ENCODE results near the gene CACNA1C.

Gene CACNA1C

GRCh38 chr12:2405039-2405438 lies 352.3 kb downstream of the CACNA1C start:
- no peak overlapping the region for H3K4me3 ChIP-seq (ENCODE audit: low read depth, low read length)
- in situ Hi-C loops (cut with HindIII; ENCODE audit: low sequenced_read_pairs) = no loop called here
- TF ChIP-seq CTCF (IDR thresholded peaks at IDR 0.05; ENCODE audit: low read depth, low read length, missing control alignments) = no peak
- DNase-seq (ENCODE audit: low read depth) = no peak

DNA sequence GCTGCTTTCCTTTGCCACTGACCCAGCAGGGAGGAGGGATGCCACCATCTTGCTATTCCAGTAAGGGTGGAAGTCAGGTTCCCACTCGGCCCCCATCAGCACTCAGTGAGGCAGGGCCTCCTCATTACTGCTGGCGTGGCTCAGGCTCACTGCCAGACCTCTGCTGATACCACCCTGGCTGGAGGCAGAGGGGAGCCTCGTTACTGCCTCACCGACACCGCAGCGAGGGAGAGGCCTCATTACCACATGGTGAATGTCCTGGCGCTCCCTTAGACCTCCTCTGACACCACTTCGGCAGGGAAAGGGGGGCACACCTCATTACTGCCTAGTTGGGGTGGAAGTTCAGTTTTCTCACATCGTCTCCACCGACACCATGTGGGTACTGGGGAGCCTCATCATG lies 354.1 kb downstream of the CACNA1C start:
- TF ChIP-seq CTCF (IDR thresholded peaks at IDR 0.05; ENCODE audit: low read depth, low read length, missing control alignments) = no peak
- DNase-seq (ENCODE audit: low read depth) = no peak
- H3K4me3 ChIP-seq (ENCODE audit: low read depth, low read length) = no peak overlapping the region
- in situ Hi-C loops (cut with HindIII; ENCODE audit: low sequenced_read_pairs) = no loop called here

DNA sequence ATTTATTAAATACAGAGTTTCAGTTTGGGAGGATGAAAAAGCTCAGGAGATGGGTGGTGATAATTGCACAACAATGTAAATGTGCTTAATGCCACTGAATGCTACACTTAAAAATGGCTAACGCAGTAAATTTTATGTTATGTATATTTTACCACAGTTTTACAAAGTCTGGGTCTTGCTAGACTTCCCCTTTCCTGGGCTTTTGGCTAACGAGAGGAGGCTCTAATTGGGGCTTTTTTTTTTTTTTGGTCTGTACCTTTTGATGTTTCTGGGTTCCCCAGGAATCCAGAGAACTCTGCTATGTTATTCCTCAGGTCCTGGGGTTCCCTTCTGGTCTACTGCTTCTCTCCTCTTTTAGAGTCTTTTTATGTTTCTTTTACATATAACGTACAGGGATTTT lies 355.5 kb downstream of the CACNA1C start:
- no peak for TF ChIP-seq CTCF (IDR thresholded peaks at IDR 0.05; ENCODE audit: low read depth, low read length, missing control alignments)
- in situ Hi-C loops (cut with HindIII; ENCODE audit: low sequenced_read_pairs) = no loop called here

DNA sequence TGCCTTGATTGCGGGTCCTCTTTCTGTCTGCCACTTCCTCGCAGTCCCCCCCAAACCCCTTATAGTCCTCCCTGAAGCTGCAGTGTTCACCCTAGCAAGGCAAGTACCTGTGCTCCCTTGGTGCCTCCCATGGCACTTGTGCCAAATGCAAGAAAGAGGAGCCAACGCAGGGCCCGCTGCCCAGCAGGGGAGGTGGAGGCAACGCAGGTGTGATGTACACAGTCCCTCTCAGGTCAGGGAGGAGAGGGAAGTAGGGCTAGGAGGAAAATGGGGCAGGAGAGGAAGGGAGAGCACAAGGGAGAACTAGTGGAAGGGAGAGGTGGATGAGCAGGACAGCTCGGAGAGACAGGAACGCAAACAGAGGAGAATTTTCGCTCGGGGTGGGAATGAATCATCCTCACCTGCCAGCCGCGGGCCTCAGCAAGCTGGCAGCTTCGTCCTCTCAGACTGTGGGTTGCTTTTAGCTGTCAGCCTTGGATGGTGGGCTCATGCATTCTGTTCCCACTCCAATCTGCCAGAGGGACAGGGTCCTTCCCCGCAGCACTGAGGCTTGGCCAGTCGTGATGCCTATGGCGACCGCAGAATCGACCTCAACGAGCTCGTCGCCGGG lies 357.0 kb downstream of the CACNA1C start:
- no peak for DNase-seq (ENCODE audit: low read depth)
- in situ Hi-C loops (cut with HindIII; ENCODE audit: low sequenced_read_pairs) = no loop called here
- TF ChIP-seq CTCF (IDR thresholded peaks at IDR 0.05; ENCODE audit: low read depth, low read length, missing control alignments) = no peak
- no peak overlapping the region for H3K4me3 ChIP-seq (ENCODE audit: low read depth, low read length)

More for the DNA sequence above, 355.5 kb downstream of the CACNA1C start:
- no peak overlapping the region for H3K4me3 ChIP-seq (ENCODE audit: low read depth, low read length)
- no peak for DNase-seq (ENCODE audit: low read depth)

DNA sequence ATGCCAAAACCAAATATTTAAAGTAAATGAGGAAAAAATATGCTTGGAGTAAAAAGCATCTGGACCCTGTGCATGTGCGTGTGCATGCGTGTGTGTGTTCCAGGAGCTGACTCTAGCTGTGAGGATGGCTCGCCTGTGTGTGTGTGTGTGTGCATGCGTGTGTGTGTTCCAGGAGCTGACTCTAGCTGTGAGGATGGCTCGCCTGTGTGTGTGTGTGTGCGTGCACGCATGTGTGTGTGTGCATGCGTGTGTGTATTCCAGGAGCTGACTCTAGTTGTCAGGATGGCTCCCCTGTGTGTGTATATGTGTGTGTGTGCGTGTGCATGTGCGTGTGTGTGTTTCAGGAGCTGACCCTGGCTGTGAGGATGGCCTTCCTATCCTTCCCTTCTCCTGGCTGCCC lies 357.7 kb downstream of the CACNA1C start:
- in situ Hi-C loops (cut with HindIII; ENCODE audit: low sequenced_read_pairs) = no loop called here
- DNase-seq (ENCODE audit: low read depth) = no peak
- H3K4me3 ChIP-seq (ENCODE audit: low read depth, low read length) = no peak overlapping the region
- TF ChIP-seq CTCF (IDR thresholded peaks at IDR 0.05; ENCODE audit: low read depth, low read length, missing control alignments) = no peak

DNA sequence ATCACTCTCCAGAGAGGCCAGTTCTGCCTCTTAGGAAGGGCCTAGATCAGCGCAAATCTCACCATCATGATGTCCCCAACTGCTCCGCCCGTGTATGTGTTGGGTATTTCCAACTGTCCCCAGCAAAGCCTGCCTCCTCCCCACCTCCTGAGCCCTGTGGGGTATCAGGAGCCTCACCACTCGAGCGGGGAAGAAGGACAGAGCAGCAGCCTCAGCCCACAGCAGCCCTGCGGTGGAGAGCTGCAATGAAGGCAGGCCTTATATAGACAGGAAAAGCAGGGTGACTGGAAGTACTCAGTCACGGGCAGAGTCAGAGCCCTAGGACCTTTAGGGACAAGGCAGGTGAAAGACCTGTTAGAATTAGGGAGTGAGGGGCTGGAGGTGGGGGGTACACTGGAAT lies 358.2 kb downstream of the CACNA1C start:
- no peak for TF ChIP-seq CTCF (IDR thresholded peaks at IDR 0.05; ENCODE audit: low read depth, low read length, missing control alignments)
- in situ Hi-C loops (cut with HindIII; ENCODE audit: low sequenced_read_pairs) = no loop called here

More for the DNA sequence above, 358.2 kb downstream of the CACNA1C start:
- DNase-seq (ENCODE audit: low read depth) = no peak
- no peak overlapping the region for H3K4me3 ChIP-seq (ENCODE audit: low read depth, low read length)
